OCI-LY7 (cell line): ENCODE measurements around the gene STIM1. TPM values are rescaled to one million over a fixed set of nuclear protein-coding genes. Genes with fewer than 3 reads are reported as not detected.

ENCODE experiments used
- BruUV-seq: library from RNA; stranded (reverse); fragments of 400-500 nt; replicated peaks from 2 replicates; lab custom pipeline; 2021; lab: Mats Ljungman, UMichigan
- CTCF ChIA-PET: fragments of 300-600 bp; sonication (Branson Sonifier 250); formaldehyde crosslinking; loops from one replicate; lab custom pipeline; 2022; ENCODE audit warnings: antibody characterized with exemption; ENCODE audit not compliant: unreplicated experiment; lab: Charles Lee
- POLR2A ChIA-PET: fragments of 300-600 bp; sonication (Branson Sonifier 250); formaldehyde crosslinking; loops from one replicate; lab custom pipeline; 2022; ENCODE audit warnings: antibody characterized with exemption; lab: Charles Lee
- DNase-seq: peaks from one replicate; pipeline ENCODE4 v3.0.0-alpha.2; 2015; ENCODE audit warnings: low spot score
- H2AFZ ChIP-seq: fragments of 200-600 bp; sonication (generic), shearing (Covaris generic); 2 replicates; pipeline ENCODE4 v1.6.1; 2014; ENCODE audit warnings: mild to moderate bottlenecking, antibody characterized with exemption, low read length, moderate library complexity
- H3K27ac ChIP-seq: fragments of 200-600 bp; sonication (generic); 2 replicates; pipeline ENCODE4 v1.5.1; 2014; ENCODE audit warnings: mixed run types, low read depth, mild to moderate bottlenecking, moderate library complexity, low read length, inconsistent platforms; ENCODE audit not compliant: poor library complexity, severe bottlenecking
- H3K36me3 ChIP-seq: fragments of 200-600 bp; sonication (generic); 2 replicates; pipeline ENCODE4 v1.6.1; 2014; ENCODE audit warnings: mild to moderate bottlenecking, antibody characterized with exemption, low read length, moderate library complexity, mixed read lengths; ENCODE audit not compliant: insufficient read depth
- H3K4me1 ChIP-seq: fragments of 200-600 bp; sonication (generic); 2 replicates; pipeline ENCODE4 v1.5.1; 2014; ENCODE audit warnings: mild to moderate bottlenecking, low read length; ENCODE audit not compliant: insufficient read depth, poor library complexity, severe bottlenecking
- H3K4me2 ChIP-seq: fragments of 200-600 bp; sonication (generic); 2 replicates; pipeline ENCODE4 v1.6.1; 2014; ENCODE audit warnings: mild to moderate bottlenecking, low read length
- H3K4me3 ChIP-seq: fragments of 200-600 bp; sonication (generic); 2 replicates; pipeline ENCODE4 v1.5.1; 2014; ENCODE audit warnings: mild to moderate bottlenecking, low read depth, low read length; ENCODE audit not compliant: poor library complexity, severe bottlenecking
- H3K79me2 ChIP-seq: fragments of 200-600 bp; sonication (generic); 2 replicates; pipeline ENCODE4 v1.6.1; 2016; ENCODE audit warnings: low read depth, mild to moderate bottlenecking, low read length, moderate library complexity, mixed read lengths; ENCODE audit not compliant: insufficient read depth
- H3K9me2 ChIP-seq: fragments of 200-600 bp; sonication (generic); 2 replicates; pipeline ENCODE4 v1.6.1; 2016; ENCODE audit warnings: mild to moderate bottlenecking, low read length, mixed read lengths; ENCODE audit not compliant: insufficient read depth
- H3K9me3 ChIP-seq: fragments of 200-600 bp; sonication (generic); 2 replicates; pipeline ENCODE4 v1.6.1; 2014; ENCODE audit warnings: mild to moderate bottlenecking, mixed run types, low read length, mixed read lengths
- H4K20me1 ChIP-seq: fragments of 200-600 bp; sonication (generic); 2 replicates; pipeline ENCODE4 v1.6.1; 2014; ENCODE audit warnings: mild to moderate bottlenecking, antibody characterized with exemption, low read length, moderate library complexity, mixed read lengths; ENCODE audit not compliant: insufficient read depth
- EZH2phosphoT487 ChIP-seq: fragments of 200-600 bp; sonication (generic); IDR thresholded peaks from 2 replicates; pipeline ENCODE4 v1.6.1; 2018; ENCODE audit warnings: low read depth, borderline replicate concordance, mild to moderate bottlenecking, mixed run types, antibody characterized with exemption, low read length, moderate library complexity, mixed read lengths
- intact Hi-C: fragments of 100-400 bp; cut with micrococcal nuclease; formaldehyde crosslinking; loops from one replicate; pipeline ENCODE4 v1.10.0; 2022; ENCODE audit not compliant: unreplicated experiment
- total RNA-seq, 2 experiments: library from RNA; depleted of rRNA in 1 of 2; stranded (reverse); fragments of >200 nt in 1 of 2; shearing (Covaris generic) in 1 of 2; gene quantifications; 2 replicates each; pipeline ENCODE4 v1.2.3, GENCODE V29; 2014 to 2022
- TF ChIP-seq, protein P1 (sequence below): fragments of 200-600 bp; sonication (generic); conservative IDR thresholded peaks from 2 replicates; pipeline ENCODE4 v1.5.1; 2014; ENCODE audit warnings: mild to moderate bottlenecking, antibody characterized with exemption, low read length, moderate library complexity, mixed read lengths

STIM1 gene
- total RNA-seq, 2 experiments from 2014 or later, result 21.0 to 49.1 TPM

DNA sequence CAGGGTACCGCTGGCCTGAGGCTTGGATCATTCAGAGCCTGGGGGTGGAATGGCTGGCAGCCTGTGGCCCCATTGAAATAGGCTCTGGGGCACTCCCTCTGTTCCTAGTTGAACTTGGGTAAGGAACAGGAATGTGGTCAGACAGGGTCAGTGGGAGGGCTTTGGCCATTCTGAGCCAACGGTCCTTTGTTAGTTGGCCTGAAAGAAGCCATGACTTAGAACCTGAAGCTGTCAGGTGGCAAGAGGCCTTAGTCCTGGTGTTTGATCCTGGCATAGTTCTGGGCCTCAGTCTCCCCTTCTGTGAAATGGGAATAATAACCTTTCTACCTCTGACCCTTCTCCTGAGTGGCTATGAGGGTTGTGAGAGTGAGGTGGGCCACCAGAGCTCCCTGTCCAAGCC, 38.8 kb upstream of the STIM1 start:
- ChIA-PET CTCF (no interaction called here), POLR2A (interaction anchor here (0.6 kb wide), 1 partner anchor 14 kb away, joined by 3 read pairs; no protein-coding TSS in a partner anchor)
- Histone ChIP-seq H3K27ac (no peak overlapping the region), H2AFZ (no peak overlapping the region), H3K9me3 (no peaks in the 10 kb centered on the region), H3K4me3 (no peak overlapping the region), H3K9me2 (no peaks in the 10 kb centered on the region), H3K4me2 (no peak overlapping the region), H4K20me1 (no peaks in the 10 kb centered on the region), H3K79me2 (no peaks in the 10 kb centered on the region), H3K36me3 (no peaks in the 10 kb centered on the region), H3K4me1 (no peaks in the 10 kb centered on the region)
- no peak for DNase-seq
- intact Hi-C loops, result no loop called here
- TF ChIP-seq, protein P1, sequence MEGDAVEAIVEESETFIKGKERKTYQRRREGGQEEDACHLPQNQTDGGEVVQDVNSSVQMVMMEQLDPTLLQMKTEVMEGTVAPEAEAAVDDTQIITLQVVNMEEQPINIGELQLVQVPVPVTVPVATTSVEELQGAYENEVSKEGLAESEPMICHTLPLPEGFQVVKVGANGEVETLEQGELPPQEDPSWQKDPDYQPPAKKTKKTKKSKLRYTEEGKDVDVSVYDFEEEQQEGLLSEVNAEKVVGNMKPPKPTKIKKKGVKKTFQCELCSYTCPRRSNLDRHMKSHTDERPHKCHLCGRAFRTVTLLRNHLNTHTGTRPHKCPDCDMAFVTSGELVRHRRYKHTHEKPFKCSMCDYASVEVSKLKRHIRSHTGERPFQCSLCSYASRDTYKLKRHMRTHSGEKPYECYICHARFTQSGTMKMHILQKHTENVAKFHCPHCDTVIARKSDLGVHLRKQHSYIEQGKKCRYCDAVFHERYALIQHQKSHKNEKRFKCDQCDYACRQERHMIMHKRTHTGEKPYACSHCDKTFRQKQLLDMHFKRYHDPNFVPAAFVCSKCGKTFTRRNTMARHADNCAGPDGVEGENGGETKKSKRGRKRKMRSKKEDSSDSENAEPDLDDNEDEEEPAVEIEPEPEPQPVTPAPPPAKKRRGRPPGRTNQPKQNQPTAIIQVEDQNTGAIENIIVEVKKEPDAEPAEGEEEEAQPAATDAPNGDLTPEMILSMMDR, result no peak
- no peak for TF ChIP-seq EZH2phosphoT487
- BruUV-seq, result no TSS peak

DNA sequence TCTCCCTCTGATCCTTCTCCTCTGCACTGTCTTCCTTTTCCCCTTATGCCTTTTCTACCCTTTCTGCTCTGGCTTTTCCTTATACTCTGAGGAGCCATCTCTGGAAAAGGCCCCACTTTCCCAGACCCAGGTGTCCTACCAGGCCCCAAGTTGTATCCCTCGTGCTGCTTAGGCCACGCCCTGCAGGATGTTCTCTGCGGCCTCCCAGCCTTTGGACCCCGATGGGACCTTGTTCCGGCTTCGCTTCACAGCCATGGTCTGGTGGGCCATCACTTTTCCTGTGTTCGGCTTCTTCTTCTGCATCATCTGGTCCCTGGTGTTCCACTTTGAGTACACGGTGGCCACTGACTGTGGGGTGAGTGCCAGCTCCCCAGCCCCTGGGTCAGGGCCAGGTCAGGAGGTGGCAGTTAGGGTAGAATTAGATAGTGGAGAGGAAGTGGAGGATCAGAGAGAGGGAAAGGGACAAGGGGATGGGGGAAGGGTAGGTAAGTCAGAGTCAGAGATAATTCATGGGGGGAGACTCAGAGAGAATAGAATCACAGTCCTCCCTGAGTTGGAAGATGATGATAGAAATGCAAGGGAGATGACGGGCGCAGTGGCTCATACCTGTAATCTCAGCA, 38.2 kb upstream of the STIM1 start:
- TF ChIP-seq, protein P1, result no peak
- no peak for TF ChIP-seq EZH2phosphoT487
- Histone ChIP-seq H3K36me3 (no peaks in the 10 kb centered on the region), H3K27ac (no peak overlapping the region), H3K4me3 (no peak overlapping the region), H3K4me1 (no peaks in the 10 kb centered on the region), H3K4me2 (no peak overlapping the region), H3K9me3 (no peaks in the 10 kb centered on the region), H4K20me1 (no peaks in the 10 kb centered on the region), H3K79me2 (no peaks in the 10 kb centered on the region), H2AFZ (no peak overlapping the region), H3K9me2 (no peaks in the 10 kb centered on the region)
- DNase-seq, result no peak
- no TSS peak for BruUV-seq
- intact Hi-C loops, result no loop called here
- POLR2A ChIA-PET, result no interaction called here
- CTCF ChIA-PET, result no interaction called here

DNA sequence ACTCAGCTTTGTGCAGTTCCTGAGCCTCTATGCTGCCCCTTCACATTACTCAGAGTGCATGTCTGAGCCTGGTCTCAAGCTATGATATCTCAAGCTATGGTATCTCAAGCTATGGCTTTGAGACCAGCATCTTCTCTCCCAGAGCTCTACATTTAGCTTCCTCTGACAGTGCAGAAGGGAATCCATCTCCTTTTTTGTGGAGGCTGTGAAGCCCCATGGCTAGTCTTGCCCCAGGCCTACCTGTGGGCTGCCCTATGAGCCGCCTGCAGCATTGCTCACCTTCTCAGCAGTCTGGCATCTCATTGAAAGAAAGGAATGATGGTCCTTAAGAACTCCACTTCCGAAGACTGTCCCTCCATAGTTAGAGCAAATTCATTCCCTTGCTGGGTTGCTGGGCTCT, 34.5 kb upstream of the STIM1 start:
- ChIA-PET POLR2A (interaction anchor here (0.6 kb wide), 1 partner anchor 10 kb away, joined by 3 read pairs; no protein-coding TSS in a partner anchor), CTCF (interaction anchor here (0.5 to 0.8 kb wide), 2 partner anchors 11 to 45 kb away, joined by 3 read pairs; no protein-coding TSS in a partner anchor)
- Histone ChIP-seq H4K20me1 (no peaks in the 10 kb centered on the region), H3K4me1 (no peaks in the 10 kb centered on the region), H3K4me2 (no peak overlapping the region), H2AFZ (no peak overlapping the region), H3K9me2 (no peaks in the 10 kb centered on the region), H3K27ac (no peak overlapping the region), H3K79me2 (no peaks in the 10 kb centered on the region), H3K36me3 (peaks cover 21% of the 10 kb centered on the region; the same call in 1 of the 2 replicates), H3K9me3 (no peaks in the 10 kb centered on the region), H3K4me3 (no peak overlapping the region)
- TF ChIP-seq, protein P1, result no peak
- no peak for TF ChIP-seq EZH2phosphoT487
- intact Hi-C loops, result no loop called here
- no TSS peak for BruUV-seq
- DNase-seq, result no peak
